Mesothelial cell of epicardium (in vitro differentiated cells): ENCODE data around the gene DUSP28. TPM values are rescaled to one million over a fixed set of nuclear protein-coding genes. Genes with fewer than 3 reads are reported as not detected.
A peak's percentile ranks its signal among the peaks of the same experiment; 100 is the strongest.

Source experiments
- DNase-seq, 2 experiments: peaks; one replicate each; pipeline ENCODE4 v3.0.0; 2021; ENCODE audit warnings: low spot score in 2 of 2; ENCODE audit not compliant: unreplicated experiment in 2 of 2
- H3K27ac Mint-ChIP-seq: 2 replicates; pipeline ENCODE4 v1.8.0; 2021; ENCODE audit warnings: mixed read lengths
- H3K27me3 Mint-ChIP-seq: 2 replicates; pipeline ENCODE4 v1.8.0; 2021; ENCODE audit warnings: low read depth, mixed read lengths
- H3K36me3 Mint-ChIP-seq: 2 replicates; pipeline ENCODE4 v1.8.0; 2021; ENCODE audit warnings: mixed read lengths
- H3K4me1 Mint-ChIP-seq: 2 replicates; pipeline ENCODE4 v1.8.0; 2021; ENCODE audit warnings: mixed read lengths
- H3K4me3 Mint-ChIP-seq: 2 replicates; pipeline ENCODE4 v1.8.0; 2021; ENCODE audit warnings: mild to moderate bottlenecking, moderate library complexity, mixed read lengths
- H3K9me3 Mint-ChIP-seq: 2 replicates; pipeline ENCODE4 v1.8.0; 2021; ENCODE audit warnings: mixed read lengths
- total RNA-seq: library from RNA; stranded (reverse); gene quantifications from 3 replicates; pipeline ENCODE4 v1.2.1, GENCODE V29; 2021
- TF ChIP-seq, protein P1 (sequence below): fragments of 200-600 bp; sonication (generic); IDR thresholded peaks from one replicate; pipeline ENCODE4 v1.5.0; 2021; ENCODE audit warnings: antibody characterized with exemption; ENCODE audit not compliant: unreplicated experiment

Gene DUSP28
- total RNA-seq, 1 donor from 2014 or later, result 6.2 TPM

DNA sequence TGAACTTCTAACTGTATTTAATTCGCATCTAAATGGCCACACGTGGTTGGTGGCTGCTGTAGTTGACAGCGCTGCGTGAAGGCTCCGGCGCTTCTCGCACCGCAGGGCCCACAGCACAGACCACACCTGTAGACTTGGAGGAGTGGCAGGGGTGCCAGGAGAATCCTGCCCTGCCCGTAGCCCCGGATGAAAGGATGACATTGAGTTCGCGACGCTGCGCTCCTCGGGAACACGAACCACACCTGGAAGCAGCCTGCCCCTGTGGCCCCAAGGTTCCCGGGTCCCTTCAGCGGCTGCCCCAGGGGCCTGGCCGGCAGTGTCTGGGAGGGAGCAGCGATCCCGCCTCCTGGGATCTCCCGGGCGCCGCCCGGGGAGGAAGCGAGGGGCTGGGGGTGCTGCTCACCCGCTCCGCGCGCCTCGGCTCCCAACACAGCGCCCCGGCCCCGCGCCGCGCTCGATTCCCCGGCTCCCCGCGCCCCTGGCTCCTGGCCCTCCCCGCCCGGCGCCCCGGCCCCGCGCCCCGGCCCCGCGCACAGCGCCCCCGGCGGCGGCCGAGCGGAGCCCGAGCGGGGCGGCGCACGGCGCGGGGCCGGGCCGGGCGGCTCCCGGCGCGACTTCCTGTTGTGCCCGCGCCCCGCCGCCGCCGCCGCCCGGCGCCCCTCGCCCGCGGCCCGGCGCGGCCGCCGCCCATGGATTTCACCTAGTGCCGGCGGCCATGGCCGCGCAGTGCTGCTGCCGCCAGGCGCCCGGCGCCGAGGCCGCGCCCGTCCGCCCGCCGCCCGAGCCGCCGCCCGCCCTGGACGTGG is 7.9 kb downstream of the DUSP28 start, which contains the start of gene RNPEPL1:
TSS of gene RNPEPL1 (plus strand) at position 613 of the 806 bp plus-strand sequence. CDS start at position 716, 103 bp downstream.
- Mint-ChIP-seq H3K9me3 (no peaks in the 10 kb centered on the region), H3K36me3 (peaks cover 3% of the 10 kb centered on the region), H3K4me1 (peaks cover 28% of the 10 kb centered on the region), H3K4me3 (peak within 1 kb of the TSS; percentile 76), H3K27ac (peak within 1 kb of the TSS; percentile 84), H3K27me3 (no peaks in the 10 kb centered on the region)
- TF ChIP-seq, protein P1, sequence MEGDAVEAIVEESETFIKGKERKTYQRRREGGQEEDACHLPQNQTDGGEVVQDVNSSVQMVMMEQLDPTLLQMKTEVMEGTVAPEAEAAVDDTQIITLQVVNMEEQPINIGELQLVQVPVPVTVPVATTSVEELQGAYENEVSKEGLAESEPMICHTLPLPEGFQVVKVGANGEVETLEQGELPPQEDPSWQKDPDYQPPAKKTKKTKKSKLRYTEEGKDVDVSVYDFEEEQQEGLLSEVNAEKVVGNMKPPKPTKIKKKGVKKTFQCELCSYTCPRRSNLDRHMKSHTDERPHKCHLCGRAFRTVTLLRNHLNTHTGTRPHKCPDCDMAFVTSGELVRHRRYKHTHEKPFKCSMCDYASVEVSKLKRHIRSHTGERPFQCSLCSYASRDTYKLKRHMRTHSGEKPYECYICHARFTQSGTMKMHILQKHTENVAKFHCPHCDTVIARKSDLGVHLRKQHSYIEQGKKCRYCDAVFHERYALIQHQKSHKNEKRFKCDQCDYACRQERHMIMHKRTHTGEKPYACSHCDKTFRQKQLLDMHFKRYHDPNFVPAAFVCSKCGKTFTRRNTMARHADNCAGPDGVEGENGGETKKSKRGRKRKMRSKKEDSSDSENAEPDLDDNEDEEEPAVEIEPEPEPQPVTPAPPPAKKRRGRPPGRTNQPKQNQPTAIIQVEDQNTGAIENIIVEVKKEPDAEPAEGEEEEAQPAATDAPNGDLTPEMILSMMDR, result no peak
- peak; percentile 50 to 67 for DNase-seq

DNA sequence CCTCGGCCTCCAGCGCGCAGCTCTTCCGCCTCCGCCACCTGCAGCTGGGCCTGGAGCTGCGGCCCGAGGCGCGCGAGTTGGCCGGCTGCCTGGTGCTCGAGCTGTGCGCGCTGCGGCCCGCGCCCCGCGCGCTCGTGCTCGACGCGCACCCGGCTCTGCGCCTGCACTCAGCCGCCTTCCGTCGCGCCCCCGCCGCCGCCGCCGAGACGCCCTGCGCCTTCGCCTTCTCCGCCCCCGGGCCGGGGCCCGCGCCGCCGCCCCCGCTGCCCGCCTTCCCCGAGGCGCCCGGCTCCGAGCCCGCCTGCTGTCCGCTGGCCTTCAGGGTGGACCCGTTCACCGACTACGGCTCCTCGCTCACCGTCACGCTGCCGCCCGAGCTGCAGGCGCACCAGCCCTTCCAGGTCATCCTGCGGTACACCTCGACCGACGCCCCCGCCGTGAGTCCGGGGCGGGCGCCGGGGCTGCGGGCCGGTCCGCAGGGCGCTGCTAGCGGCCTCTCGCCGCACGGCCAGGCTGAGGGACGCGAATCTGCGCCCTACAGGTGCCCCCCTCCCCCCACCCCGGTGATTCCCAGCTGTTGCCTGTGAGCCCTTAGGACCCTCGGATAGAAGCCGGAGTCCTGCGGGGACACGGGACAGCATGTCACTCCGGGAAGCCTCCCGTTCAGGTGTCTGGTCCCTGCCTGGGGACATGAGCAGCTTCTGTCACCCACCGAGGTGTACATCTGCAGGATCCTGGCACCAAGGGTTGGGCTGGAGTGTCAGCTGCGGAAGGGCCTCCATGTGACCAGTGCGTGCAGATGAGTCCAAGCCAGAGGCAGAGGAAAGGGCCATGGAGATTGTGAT is 8.7 kb downstream of the DUSP28 start:
- H3K4me3 Mint-ChIP-seq, result peak overlapping the region; percentile 71
- DNase-seq, result peak; percentile 47 to 71
- H3K27ac Mint-ChIP-seq, result peak overlapping the region; percentile 59
- H3K36me3 Mint-ChIP-seq, result no peaks in the 10 kb centered on the region
- no peaks in the 10 kb centered on the region for H3K27me3 Mint-ChIP-seq
- TF ChIP-seq, protein P1, result no peak
- H3K4me1 Mint-ChIP-seq, result peaks cover 28% of the 10 kb centered on the region
- H3K9me3 Mint-ChIP-seq, result no peaks in the 10 kb centered on the region

DNA sequence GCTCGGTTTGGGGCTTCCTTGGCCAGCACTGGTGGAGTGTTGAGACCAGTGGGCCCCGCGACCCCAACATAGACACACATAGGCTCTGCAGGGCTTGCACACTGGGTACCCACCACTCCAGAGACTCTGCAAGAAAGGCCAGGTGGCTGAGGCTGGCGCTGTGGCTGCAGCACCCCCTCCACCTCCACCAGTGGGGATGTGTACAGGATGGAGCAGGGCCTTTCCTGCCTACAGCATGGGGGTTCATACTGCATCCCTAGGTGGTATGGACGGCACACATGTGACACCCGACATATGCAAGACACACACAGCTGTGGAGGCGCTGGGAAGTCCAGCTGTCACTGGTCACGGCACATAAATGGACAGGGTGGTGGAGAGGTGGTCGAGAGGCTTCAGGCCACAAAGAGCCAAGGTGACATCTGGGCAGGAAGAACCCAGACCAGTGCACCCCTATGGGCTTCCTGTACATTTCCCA is 9.4 kb downstream of the DUSP28 start:
- H3K9me3 Mint-ChIP-seq, result no peaks in the 10 kb centered on the region
- peak overlapping the region; percentile 71 for H3K4me3 Mint-ChIP-seq
- no peaks in the 10 kb centered on the region for H3K36me3 Mint-ChIP-seq
- TF ChIP-seq, protein P1, result no peak
- H3K27me3 Mint-ChIP-seq, result no peaks in the 10 kb centered on the region
- DNase-seq, result peak; percentile 10 to 40
- H3K4me1 Mint-ChIP-seq, result peaks cover 28% of the 10 kb centered on the region
- H3K27ac Mint-ChIP-seq, result no peak overlapping the region

DNA sequence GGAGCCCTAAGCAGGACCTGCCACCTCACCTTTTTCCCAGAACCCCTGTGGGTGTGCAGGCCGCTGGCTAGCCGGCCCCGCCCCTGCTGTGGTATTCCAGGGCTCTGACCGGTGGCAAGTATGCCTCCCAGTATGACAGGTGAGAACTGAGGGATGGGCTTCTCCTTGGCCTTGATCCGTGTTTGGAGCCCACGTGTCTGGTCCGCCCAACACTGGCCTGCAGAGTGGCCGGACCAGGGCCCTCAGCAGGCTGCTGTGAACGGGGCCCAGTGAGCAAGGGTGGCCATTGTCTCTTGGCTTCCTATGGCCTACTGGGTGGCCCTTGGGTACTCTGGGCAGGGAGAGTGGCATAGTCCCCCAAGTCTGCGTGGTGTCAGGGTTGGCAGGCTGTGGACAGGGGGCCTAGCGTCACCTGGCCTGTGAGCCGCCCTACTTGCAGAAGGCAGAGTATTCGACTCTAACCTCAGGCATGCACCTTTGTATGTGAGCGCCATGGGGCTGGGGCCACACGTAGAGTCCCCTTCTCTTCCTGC is 9.9 kb downstream of the DUSP28 start:
- TF ChIP-seq, protein P1, result no peak
- no peak overlapping the region for H3K27ac Mint-ChIP-seq
- H3K4me1 Mint-ChIP-seq, result peaks cover 28% of the 10 kb centered on the region
- H3K27me3 Mint-ChIP-seq, result no peaks in the 10 kb centered on the region
- H3K9me3 Mint-ChIP-seq, result no peaks in the 10 kb centered on the region
- H3K4me3 Mint-ChIP-seq, result no peak overlapping the region
- no peaks in the 10 kb centered on the region for H3K36me3 Mint-ChIP-seq
- peak in 1 of 2 experiments; percentile 12 for DNase-seq

DNA sequence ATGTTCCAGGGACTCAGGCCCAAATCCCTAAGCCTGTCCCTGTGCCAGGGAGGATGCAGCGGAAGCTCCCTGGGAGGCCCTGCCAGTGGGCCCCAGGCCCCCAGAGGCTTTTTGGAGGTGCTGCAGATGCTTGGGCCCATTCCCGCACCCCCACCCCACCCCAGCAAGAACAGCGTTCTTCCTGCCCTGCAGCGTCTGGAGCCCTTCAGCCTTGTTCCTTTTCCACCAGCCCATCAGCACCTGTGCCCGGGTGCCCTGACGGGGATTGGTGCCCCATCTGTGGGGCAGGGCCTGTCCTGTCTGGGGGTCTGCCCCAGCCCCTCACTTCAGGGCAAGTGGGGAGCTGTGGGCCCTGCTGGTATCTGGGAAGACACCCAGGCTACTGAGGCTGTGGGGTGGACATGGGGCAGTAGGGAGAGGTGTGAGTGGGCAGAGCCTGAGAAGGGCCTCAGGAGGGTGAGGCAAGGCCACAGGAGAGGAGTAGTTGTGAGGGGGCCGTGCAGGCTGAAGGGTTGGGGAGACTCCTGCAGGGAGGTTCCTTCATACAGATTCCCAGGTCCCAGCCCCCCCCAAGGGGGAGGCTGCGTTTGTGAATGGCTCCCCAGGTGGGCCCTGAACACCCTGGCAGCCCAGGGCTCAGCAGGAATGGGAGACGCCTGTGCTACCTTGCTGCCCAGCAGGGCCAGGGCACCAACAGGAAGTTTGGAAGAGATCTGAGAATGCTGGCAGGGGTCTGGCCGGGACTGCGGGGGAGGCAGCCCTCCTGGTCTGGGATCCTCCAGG is 10.6 kb downstream of the DUSP28 start:
- no peak overlapping the region for H3K27ac Mint-ChIP-seq
- H3K4me1 Mint-ChIP-seq, result peaks cover 22% of the 10 kb centered on the region
- TF ChIP-seq, protein P1, result no peak
- H3K4me3 Mint-ChIP-seq, result no peak overlapping the region
- H3K36me3 Mint-ChIP-seq, result no peaks in the 10 kb centered on the region
- H3K9me3 Mint-ChIP-seq, result no peaks in the 10 kb centered on the region
- H3K27me3 Mint-ChIP-seq, result no peaks in the 10 kb centered on the region
- DNase-seq, result no peak
